ENCODE measurements around the gene TCL1B. TPM values are rescaled to one million over a fixed set of nuclear protein-coding genes. Genes with fewer than 3 reads are reported as not detected.
"Not testable (repeated sequence)": the region's sequence is repeated elsewhere in the genome, so short reads cannot be mapped to it uniquely, and the experiment has no call there.

TCL1B gene
- total RNA-seq, 1 experiment from 2014 or later = not detected

- TF ChIP-seq CTCF (IDR thresholded peaks at IDR 0.05; ENCODE audit: unreplicated experiment) = no peak
- intact Hi-C loops (cut with micrococcal nuclease) = no loop called here
- Mint-ChIP-seq H3K27me3 (ENCODE audit: insufficient read depth, unreplicated experiment) (peaks cover 54% of the 10 kb centered on the region), H3K36me3 (ENCODE audit: insufficient read depth, unreplicated experiment) (no peaks in the 10 kb centered on the region), H3K4me1 (ENCODE audit: insufficient read depth, unreplicated experiment) (peaks cover 13% of the 10 kb centered on the region), H3K4me3 (ENCODE audit: unreplicated experiment) (no peak overlapping the region), H3K27ac (ENCODE audit: low read depth, unreplicated experiment) (no peak overlapping the region), H3K9me3 (ENCODE audit: unreplicated experiment) (no peaks in the 10 kb centered on the region)
- POLR2A ChIA-PET = interaction anchor here (1.3 kb wide), 1 partner anchor 11 kb away, joined by 3 read pairs; no protein-coding TSS in a partner anchor
- CTCF ChIA-PET = interaction anchor here (0.7 kb wide), 2 partner anchors 9 to 426 kb away, joined by 3 to 4 read pairs; no protein-coding TSS in a partner anchor
- DNase-seq (ENCODE audit: unreplicated experiment) = no peak
- no TSS peak for BruUV-seq (replicated peaks)
Measured at GRCh38 chr14:95663226-95663797, 22.9 kb upstream of the TCL1B start.

GRCh38 chr14:95664066-95664465 is 22.2 kb upstream of the TCL1B start:
- H3K9me3 Mint-ChIP-seq (ENCODE audit: unreplicated experiment) = no peaks in the 10 kb centered on the region
- no peak overlapping the region for H3K27ac Mint-ChIP-seq (ENCODE audit: low read depth, unreplicated experiment)
- ChIA-PET CTCF (interaction anchor here (0.9 to 1.2 kb wide), 2 partner anchors 110 to 113 kb away, joined by 3 read pairs; no protein-coding TSS in a partner anchor), POLR2A (no interaction called here)
- peaks cover 47% of the 10 kb centered on the region for H3K27me3 Mint-ChIP-seq (ENCODE audit: insufficient read depth, unreplicated experiment)
- H3K4me1 Mint-ChIP-seq (ENCODE audit: insufficient read depth, unreplicated experiment) = peaks cover 13% of the 10 kb centered on the region
- intact Hi-C loops (cut with micrococcal nuclease) = no loop called here
- no TSS peak for BruUV-seq (replicated peaks)
- H3K4me3 Mint-ChIP-seq (ENCODE audit: unreplicated experiment) = no peak overlapping the region
- no peak for DNase-seq (ENCODE audit: unreplicated experiment)
- no peaks in the 10 kb centered on the region for H3K36me3 Mint-ChIP-seq (ENCODE audit: insufficient read depth, unreplicated experiment)
- TF ChIP-seq CTCF (IDR thresholded peaks at IDR 0.05; ENCODE audit: unreplicated experiment) = no peak

- ChIA-PET POLR2A (no interaction called here), CTCF (interaction anchor here (0.5 to 1.2 kb wide), 3 partner anchors 10 to 112 kb away, joined by 3 read pairs; no protein-coding TSS in a partner anchor)
- Mint-ChIP-seq H3K27me3 (ENCODE audit: insufficient read depth, unreplicated experiment) (peaks cover 47% of the 10 kb centered on the region), H3K36me3 (ENCODE audit: insufficient read depth, unreplicated experiment) (no peaks in the 10 kb centered on the region), H3K4me1 (ENCODE audit: insufficient read depth, unreplicated experiment) (peaks cover 13% of the 10 kb centered on the region), H3K4me3 (ENCODE audit: unreplicated experiment) (no peak overlapping the region), H3K27ac (ENCODE audit: low read depth, unreplicated experiment) (no peak overlapping the region), H3K9me3 (ENCODE audit: unreplicated experiment) (no peaks in the 10 kb centered on the region)
- BruUV-seq (replicated peaks) = no TSS peak
- DNase-seq (ENCODE audit: unreplicated experiment) = no peak
- intact Hi-C loops (cut with micrococcal nuclease) = no loop called here
- no peak for TF ChIP-seq CTCF (IDR thresholded peaks at IDR 0.05; ENCODE audit: unreplicated experiment)
Measured at GRCh38 chr14:95664546-95664945, 21.7 kb upstream of the TCL1B start.

- CTCF ChIA-PET = interaction anchor here (0.6 to 0.7 kb wide), 2 partner anchors 19 to 168 kb away, joined by 3 to 6 read pairs; no protein-coding TSS in a partner anchor
- not testable (repeated sequence) for BruUV-seq (replicated peaks)
Measured at GRCh38 chr14:95665530-95665929, 20.7 kb upstream of the TCL1B start.

More at GRCh38 chr14:95665530-95665929, 20.7 kb upstream of the TCL1B start:
- Mint-ChIP-seq H3K4me1 (ENCODE audit: insufficient read depth, unreplicated experiment) (peaks cover 13% of the 10 kb centered on the region), H3K27me3 (ENCODE audit: insufficient read depth, unreplicated experiment) (peaks cover 47% of the 10 kb centered on the region)
- H3K9me3 Mint-ChIP-seq (ENCODE audit: unreplicated experiment); DNase-seq (ENCODE audit: unreplicated experiment); intact Hi-C loops (cut with micrococcal nuclease); POLR2A ChIA-PET; H3K36me3 Mint-ChIP-seq (ENCODE audit: insufficient read depth, unreplicated experiment); H3K4me3 Mint-ChIP-seq (ENCODE audit: unreplicated experiment); H3K27ac Mint-ChIP-seq (ENCODE audit: low read depth, unreplicated experiment): not testable (repeated sequence)

Measured in MCF 10A (cell line).